Stimulated activated CD4-positive, alpha-beta T cell treated with anti-CD3 and anti-CD28 coated beads, TNF-alpha, amount 100 ng/mL, for 4 hours (primary cell): Measurements from ENCODE around the gene PIGQ.

ENCODE experiments used
- DNase-seq, 3 experiments: peaks; one replicate each; pipeline ENCODE4 v3.0.0-alpha.2; 2020; ENCODE audit warnings: low read depth in 3 of 3

The PIGQ gene

GRCh38 chr16:606656-607307 lies 37.0 kb downstream of the PIGQ start:
- DNase-seq: no peak

GRCh38 chr16:608019-608418 lies 38.3 kb downstream of the PIGQ start:
- DNase-seq: no peak

- no peak for DNase-seq
Observed at GRCh38 chr16:609316-609715, 39.5 kb downstream of the PIGQ start.

GRCh38 chr16:609984-610383 lies 40.2 kb downstream of the PIGQ start:
- no peak for DNase-seq

- peak in 2 of 3 experiments; percentile 34 to 42 for DNase-seq
Observed at GRCh38 chr16:610513-611381, 41.0 kb downstream of the PIGQ start.

GRCh38 chr16:615122-615521 lies 45.4 kb downstream of the PIGQ start:
- DNase-seq: no peak

GRCh38 chr16:616733-617586 lies 47.2 kb downstream of the PIGQ start:
- no peak for DNase-seq

GRCh38 chr16:617855-618254 lies 48.1 kb downstream of the PIGQ start:
- DNase-seq: no peak

- no peak for DNase-seq
Observed at GRCh38 chr16:619476-620100, 49.8 kb downstream of the PIGQ start.

GRCh38 chr16:620700-621525 lies 51.1 kb downstream of the PIGQ start:
- DNase-seq: no peak

GRCh38 chr16:621526-622105 lies 51.8 kb downstream of the PIGQ start:
- no peak for DNase-seq

- DNase-seq: no peak
Observed at GRCh38 chr16:622920-623280, 53.1 kb downstream of the PIGQ start.

GRCh38 chr16:624526-625070 lies 54.8 kb downstream of the PIGQ start:
- DNase-seq: no peak

GRCh38 chr16:625117-625976 lies 55.6 kb downstream of the PIGQ start:
- no peak for DNase-seq

- no peak for DNase-seq
Observed at GRCh38 chr16:625977-626765, 56.4 kb downstream of the PIGQ start.

GRCh38 chr16:626787-627453 lies 57.2 kb downstream of the PIGQ start:
- DNase-seq: no peak

GRCh38 chr16:627454-628239 lies 57.9 kb downstream of the PIGQ start:
- no peak for DNase-seq
